HG03103 (cell line): Measurements from ENCODE around the gene GDF3.
"Not testable (repeated sequence)": the region's sequence is repeated elsewhere in the genome, so short reads cannot be mapped to it uniquely, and the experiment has no call there.

Experiments used
- ATAC-seq: cut with Tn5 transposase; IDR thresholded peaks from one replicate; pipeline ENCODE4 v1.9.1; 2021; ENCODE audit warnings: low read depth; ENCODE audit not compliant: unreplicated experiment

GDF3 gene

GRCh38 chr12:7695566-7696197, at the start of gene GDF3:
TSS of gene GDF3 (minus strand) at chr12:7695775. CDS start at chr12:7695728, 47 bp downstream.
- no peak for ATAC-seq

GRCh38 chr12:7732993-7733392, 37.4 kb upstream of the GDF3 start:
- no peak for ATAC-seq

- ATAC-seq = no peak
These were observed 35.9 kb upstream of the GDF3 start for GRCh38 chr12:7731486-7731885.

DNA sequence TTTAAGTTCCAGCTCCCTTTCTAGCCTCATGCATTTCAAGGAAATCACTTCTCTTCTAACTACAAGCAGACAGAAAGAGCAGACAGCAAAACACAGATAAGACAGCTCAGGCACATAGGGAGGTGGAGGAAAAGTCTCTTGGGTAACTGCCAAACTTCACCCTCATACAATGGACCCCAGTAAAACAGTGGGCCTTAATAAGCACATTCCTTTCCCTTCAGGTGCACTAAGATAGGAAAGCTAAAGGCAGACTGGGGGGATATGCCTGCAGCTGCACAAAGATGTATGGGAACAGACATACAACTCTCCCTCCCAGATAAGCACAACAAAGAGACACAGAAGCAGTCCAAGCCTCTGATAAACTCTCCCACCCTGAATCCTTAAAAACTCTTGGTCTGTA, 35.4 kb upstream of the GDF3 start:
- not testable (repeated sequence) for ATAC-seq

- ATAC-seq = no peak
These were observed 34.2 kb upstream of the GDF3 start for GRCh38 chr12:7729746-7730145.

GRCh38 chr12:7723926-7724325, 28.4 kb upstream of the GDF3 start:
- no peak for ATAC-seq

DNA sequence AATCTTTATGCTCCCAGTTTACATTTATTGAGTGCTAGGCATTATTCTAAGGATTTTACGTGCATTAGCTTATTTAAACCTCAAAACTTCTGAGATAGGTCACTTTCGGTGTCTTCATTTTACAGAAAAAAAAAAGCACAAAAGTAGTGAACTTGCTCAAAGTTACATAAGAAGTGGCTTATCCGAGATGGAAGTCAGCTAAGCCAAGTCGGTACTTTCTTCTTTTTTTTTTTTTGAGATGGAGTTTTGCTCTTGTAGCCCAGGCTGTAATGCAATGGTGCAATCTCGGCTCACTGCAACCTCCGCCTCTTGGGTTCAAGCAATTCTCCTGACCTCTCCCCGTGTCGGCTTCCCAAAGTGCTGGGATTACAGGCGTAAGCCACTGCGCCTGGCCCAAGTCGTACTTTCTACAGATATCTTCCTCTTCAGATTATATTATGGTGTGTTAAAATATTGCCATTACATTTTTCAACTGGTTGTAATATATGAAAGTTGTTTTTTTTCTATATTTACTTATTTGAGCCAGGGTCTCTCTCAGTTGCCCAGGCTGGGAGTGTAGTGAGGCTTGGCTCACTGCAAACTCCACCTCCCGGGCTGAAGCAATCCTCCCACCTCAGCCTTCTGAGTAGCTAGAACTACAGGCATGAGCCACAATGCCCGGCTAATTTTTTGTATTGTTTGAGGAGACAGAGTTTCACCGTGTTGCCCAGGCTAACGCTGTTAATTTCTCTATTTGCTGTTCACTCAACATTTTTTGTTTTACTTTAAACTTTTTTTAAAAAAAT, 24.6 kb upstream of the GDF3 start:
- ATAC-seq = no peak

GRCh38 chr12:7716381-7716780, 20.8 kb upstream of the GDF3 start:
- ATAC-seq = no peak

- no peak for ATAC-seq
These were observed 17.4 kb upstream of the GDF3 start for GRCh38 chr12:7712841-7713442.

DNA sequence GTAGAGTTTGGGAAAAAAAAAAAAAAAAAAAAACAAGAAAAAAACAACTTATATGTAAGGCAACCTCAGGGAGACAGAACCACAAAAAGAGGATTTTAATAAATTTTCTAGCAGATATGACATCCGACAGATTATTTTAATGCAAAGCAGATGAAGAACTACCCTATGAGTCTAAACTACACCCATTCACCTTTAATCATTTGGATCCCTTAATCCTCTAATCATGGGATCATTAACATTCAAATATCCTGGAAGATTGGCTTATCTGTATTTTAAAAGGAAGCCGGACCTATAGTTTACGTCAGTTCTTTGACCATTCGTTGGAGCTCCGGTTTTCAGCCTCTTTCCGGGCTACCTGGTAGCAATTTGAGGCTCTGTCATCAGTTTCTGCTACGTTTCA, 15.6 kb upstream of the GDF3 start, which contains the start of gene DPPA3:
DPPA3 (plus strand) TSS at position 301 of the 400 bp plus-strand sequence. CDS start 138 bp downstream, outside the sequence.
- ATAC-seq = no peak

DNA sequence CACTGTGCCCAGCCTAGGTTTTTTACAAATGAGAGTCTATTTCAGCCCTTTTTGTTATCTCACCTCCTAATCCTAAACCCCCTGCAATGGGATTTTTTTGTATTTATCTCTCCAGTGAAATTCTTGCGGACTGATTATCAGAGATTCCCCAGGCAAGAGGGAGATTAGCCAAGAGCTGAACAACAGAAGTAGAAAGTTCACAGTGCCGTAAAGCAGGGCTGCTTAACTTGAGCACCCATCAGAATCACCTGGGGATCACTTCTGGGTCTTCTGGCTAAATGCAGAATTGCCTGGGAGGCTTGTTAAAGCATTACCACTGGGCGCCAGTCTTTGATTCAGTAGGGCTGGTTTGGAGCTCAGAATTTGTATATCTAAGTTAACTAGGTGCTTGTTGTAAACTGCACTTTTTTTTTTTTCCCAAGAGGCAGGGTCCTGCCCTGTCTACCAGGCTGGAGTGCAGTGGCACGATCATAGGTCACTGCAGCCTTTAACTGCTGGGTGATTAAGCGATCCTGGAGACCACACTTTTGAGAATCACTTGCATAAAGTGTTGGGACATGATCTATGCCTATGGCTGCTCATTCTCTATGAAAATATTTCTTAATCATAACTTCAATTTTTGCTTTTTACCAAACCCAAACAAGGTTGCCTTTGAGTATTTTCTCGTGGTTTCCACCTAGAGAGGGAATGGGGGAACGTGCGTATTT, 14.5 kb upstream of the GDF3 start:
- no peak for ATAC-seq

DNA sequence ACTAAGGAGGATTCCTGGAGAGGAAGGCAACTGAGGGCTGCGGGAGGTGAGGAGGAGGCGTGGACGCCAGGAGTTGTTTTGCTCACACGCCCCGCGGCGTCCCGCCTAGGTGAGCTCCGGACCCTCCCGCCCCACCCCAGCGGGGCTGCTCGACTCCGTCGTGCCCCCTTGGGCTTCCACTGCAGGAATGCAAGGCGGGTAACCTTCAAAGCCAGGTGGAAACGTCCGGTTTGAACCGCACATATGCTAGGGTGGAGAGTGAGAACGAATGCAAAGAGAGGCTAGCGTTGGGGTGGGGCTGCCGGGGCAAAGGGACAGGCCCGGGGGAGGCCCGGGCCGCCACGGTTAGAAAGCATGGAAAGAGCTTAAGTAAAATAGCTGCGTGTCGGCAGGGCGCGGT, 10.3 kb upstream of the GDF3 start:
- ATAC-seq = no peak

- no peak for ATAC-seq
These were observed 376 bp downstream of the GDF3 start for GRCh38 chr12:7695237-7695560.

- no peak for ATAC-seq
These were observed 879 bp downstream of the GDF3 start for GRCh38 chr12:7694556-7695236.

GRCh38 chr12:7693793-7694192, 1.8 kb downstream of the GDF3 start:
- ATAC-seq = no peak

DNA sequence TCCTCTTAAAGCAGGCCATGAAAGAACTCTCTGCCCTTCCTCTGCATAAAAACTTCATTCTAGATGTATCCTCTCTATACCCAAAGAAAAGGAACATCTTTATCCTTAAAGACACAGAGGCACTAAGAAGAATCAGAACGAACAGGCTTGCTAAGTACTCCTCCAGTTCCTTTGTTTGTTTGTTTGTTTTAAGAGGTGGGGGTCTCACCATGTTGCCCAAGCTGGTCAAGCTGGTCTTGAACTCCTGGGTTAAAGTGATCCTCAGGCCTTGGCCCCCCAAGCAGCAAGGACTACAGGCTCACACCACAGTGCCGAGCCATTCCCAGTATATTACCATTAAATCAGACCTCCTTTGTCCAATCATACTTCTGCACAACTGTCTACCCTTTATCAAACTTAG, 14.0 kb downstream of the GDF3 start:
- ATAC-seq = no peak

DNA sequence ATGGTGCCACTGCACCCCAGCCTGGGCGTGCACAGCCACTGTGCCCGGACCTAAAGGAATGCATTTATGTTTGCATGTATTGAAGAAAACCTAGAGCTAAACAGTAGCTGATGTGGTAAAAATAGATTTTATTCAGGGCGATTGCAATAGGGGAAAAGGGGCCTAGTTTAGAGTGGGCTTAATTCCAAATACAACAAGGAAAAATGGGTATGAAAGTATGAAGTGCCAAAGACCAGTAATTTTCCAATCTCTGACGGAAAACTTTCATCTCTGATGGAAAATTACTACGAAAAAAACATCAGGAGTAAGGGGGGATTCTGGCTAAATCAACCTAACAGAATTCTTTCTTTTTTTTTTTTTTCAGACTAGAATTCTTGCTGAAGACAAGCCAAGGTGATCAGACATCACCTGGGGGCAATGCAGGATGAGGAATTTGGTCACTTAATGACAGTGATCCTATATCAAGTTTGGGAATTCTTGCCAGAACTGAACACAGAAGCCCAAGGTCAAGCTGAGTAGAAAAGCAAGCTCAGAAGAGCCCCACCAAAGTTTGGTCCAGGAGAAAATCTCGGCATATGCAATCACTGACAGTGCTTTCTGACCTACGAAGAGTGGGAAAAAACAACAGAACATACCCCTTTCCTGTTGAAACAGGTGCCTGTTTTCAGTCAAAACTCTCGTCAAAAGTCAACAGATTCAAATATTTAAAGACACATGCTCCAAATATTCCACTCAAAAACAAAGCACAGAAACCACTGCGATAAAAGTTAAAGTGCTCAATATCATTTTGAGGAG, 16.1 kb downstream of the GDF3 start:
- no peak for ATAC-seq

GRCh38 chr12:7678744-7679143, 16.8 kb downstream of the GDF3 start:
- no peak for ATAC-seq

DNA sequence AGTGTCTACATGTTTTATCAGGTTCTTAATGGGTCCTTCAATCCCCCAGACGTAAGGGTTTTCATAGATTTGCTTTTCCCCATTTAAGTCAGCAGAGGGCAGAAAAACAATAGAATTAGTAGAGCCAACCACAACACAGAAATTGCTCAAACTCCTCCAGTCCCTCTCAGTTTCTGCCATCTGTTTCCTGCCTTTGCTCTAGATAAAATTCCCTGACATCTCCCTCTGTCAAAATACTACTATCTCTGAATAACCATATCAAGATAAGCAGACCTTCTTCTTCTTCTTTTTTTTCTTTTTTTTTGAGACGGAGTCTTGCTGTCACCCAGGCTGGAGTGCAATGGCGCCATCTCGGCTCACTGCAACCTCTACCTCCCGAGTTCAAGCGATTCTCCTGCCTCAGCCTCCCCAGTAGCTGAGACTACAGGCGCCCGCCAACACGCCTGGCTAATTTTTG, 18.1 kb downstream of the GDF3 start:
- ATAC-seq = not testable (repeated sequence)

DNA sequence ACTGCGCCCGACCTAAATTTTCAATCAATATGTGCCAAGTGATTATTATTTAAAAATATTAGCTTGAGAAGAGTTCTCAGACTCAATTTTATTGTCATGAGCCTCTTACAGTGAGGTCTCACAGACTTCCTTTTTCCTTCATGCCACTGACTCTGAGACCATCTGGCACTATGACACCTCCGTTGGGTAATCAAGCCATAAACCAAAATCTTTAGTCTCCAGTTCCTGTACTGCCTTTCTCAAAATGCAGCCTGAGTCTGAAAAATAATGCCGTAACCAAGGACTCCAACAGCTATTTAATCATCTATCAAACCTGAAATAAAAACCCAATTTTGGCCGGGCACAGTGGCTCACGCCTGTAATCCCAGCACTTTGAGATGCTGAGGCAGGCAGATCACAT, 20.1 kb downstream of the GDF3 start:
- not testable (repeated sequence) for ATAC-seq
